ENCODE measurements around the gene NRF1.

DNA sequence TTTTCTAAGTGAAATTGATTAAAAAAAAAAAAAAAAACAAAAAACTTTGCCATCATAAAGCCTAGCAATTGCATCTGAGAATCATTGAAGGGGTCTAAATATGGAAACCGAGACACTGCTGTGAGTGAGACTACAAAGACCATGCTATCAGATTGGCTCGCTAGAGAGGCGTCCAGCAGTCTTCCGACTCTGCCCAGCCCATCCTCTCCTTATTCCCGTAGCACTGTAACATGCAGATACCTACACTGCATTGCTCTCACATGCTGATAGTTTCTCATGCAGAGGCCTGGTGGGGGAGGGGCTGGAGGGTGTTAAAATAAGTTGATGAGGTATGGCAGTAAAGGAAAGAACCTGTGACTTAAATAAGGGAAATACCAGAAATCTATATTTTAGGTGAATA is 130.7 kb downstream of the NRF1 start:
- TF ChIP-seq, protein P1, sequence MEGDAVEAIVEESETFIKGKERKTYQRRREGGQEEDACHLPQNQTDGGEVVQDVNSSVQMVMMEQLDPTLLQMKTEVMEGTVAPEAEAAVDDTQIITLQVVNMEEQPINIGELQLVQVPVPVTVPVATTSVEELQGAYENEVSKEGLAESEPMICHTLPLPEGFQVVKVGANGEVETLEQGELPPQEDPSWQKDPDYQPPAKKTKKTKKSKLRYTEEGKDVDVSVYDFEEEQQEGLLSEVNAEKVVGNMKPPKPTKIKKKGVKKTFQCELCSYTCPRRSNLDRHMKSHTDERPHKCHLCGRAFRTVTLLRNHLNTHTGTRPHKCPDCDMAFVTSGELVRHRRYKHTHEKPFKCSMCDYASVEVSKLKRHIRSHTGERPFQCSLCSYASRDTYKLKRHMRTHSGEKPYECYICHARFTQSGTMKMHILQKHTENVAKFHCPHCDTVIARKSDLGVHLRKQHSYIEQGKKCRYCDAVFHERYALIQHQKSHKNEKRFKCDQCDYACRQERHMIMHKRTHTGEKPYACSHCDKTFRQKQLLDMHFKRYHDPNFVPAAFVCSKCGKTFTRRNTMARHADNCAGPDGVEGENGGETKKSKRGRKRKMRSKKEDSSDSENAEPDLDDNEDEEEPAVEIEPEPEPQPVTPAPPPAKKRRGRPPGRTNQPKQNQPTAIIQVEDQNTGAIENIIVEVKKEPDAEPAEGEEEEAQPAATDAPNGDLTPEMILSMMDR (conservative IDR thresholded peaks at IDR 0.05), result no peak; the same call in 1 of the 2 replicates
- TF ChIP-seq ZFX (IDR thresholded peaks at IDR 0.05), result no peak
